ENCODE results near the gene PLA2G12A. TPM values are rescaled to one million over a fixed set of nuclear protein-coding genes. Genes with fewer than 3 reads are reported as not detected.

The PLA2G12A gene
- total and polyA plus RNA-seq, 10 of the 15 experiments (the other 5 are each of a cell fraction or from before 2014, with no cell fraction given): 3.7 to 36.8 (median 15.5) TPM

GRCh38 chr4:109662116-109662515 lies 67.8 kb downstream of the PLA2G12A start:
- no peaks in the 10 kb centered on the region for H3K9me3 ChIP-seq (replicated peaks; ENCODE audit: control insufficient read depth, insufficient read depth, low read length)
- no peaks in the 10 kb centered on the region for H3K27me3 ChIP-seq (replicated peaks in 1 of 2; ENCODE audit: control insufficient read depth in 2 of 2, insufficient read depth in 2 of 2, low read length in 1 of 2)
- SMC1A ChIA-PET (ENCODE audit: uncharacterized antibody, unreplicated experiment): interaction anchor here (1.2 kb wide), 1 partner anchor 23 kb away, joined by 3 read pairs; no protein-coding TSS in a partner anchor
- intact Hi-C loops (cut with micrococcal nuclease; ENCODE audit: unreplicated experiment) (no loop called here), in situ Hi-C loops (cut with MboI) (no loop called here)
- no peak overlapping the region for H2AFZ ChIP-seq (ENCODE audit: control insufficient read depth, low read depth, low read length)
- ATAC-seq (no peak), FAIRE-seq (no peak), DNase-seq (ENCODE audit: low read depth, low spot score) (no peak)
- RAD21 ChIA-PET (ENCODE audit: unreplicated experiment): no interaction called here
- H3K9ac ChIP-seq (ENCODE audit: control insufficient read depth, insufficient read depth, low read length): no peak overlapping the region
- no peak overlapping the region for H3K4me3 ChIP-seq
- no peaks in the 10 kb centered on the region for H3K79me2 ChIP-seq (ENCODE audit: control insufficient read depth, insufficient read depth, low read length)
- 90% methylated on average over 2 of the region's 2 CpGs for WGBS (ENCODE audit: insufficient coverage, insufficient replicate concordance, low lambda C conversion rate, missing lambda C conversion rate)
- H3K4me2 ChIP-seq (ENCODE audit: control insufficient read depth, insufficient read depth): no peak overlapping the region
- CTCF ChIA-PET: interaction anchor here (0.6 to 1.6 kb wide), 4 partner anchors 52 to 256 kb away, joined by 3 to 6 read pairs (median 4); partner anchors contain the start of gene SEC24B
- H3K4me1 ChIP-seq (ENCODE audit: control insufficient read depth, insufficient read depth, low read length): no peaks in the 10 kb centered on the region
- POLR2A ChIA-PET: interaction anchor here (0.6 kb wide), 1 partner anchor 67 kb away, joined by 3 read pairs; no protein-coding TSS in a partner anchor
- no TSS peak for BruUV-seq (replicated peaks)
- H4K20me1 ChIP-seq (ENCODE audit: control insufficient read depth, insufficient read depth): no peaks in the 10 kb centered on the region
- H3K27ac ChIP-seq (ENCODE audit: control insufficient read depth, insufficient read depth): no peak overlapping the region
- peaks cover 0 to 3% of the 10 kb centered on the region in 2 experiments; a peak in 2 of 4 replicates for H3K36me3 ChIP-seq (ENCODE audit: control insufficient read depth in 2 of 2, insufficient read depth in 2 of 2, low read length in 1 of 2)
- no peak for TF ChIP-seq SUZ12 (IDR thresholded peaks at IDR 0.05; ENCODE audit: unreplicated experiment)
- TF ChIP-seq STAT3 (IDR thresholded peaks at IDR 0.05; ENCODE audit: low read depth, low read length): no peak
- no peak for TF ChIP-seq TCF7 (IDR thresholded peaks at IDR 0.05; ENCODE audit: borderline replicate concordance)
- no peak for TF ChIP-seq RUNX3 (IDR thresholded peaks at IDR 0.05; ENCODE audit: low read length)
- TF ChIP-seq PAX8 (IDR thresholded peaks at IDR 0.05): no peak
- TF ChIP-seq EGR1 (IDR thresholded peaks at IDR 0.05; ENCODE audit: borderline replicate concordance in 1 of 2, low read depth in 2 of 2, low read length in 2 of 2): no peak
- no peak for TF ChIP-seq BRCA1 (IDR thresholded peaks at IDR 0.05; ENCODE audit: low read depth, low read length)
- TF ChIP-seq NFYB (IDR thresholded peaks at IDR 0.05; ENCODE audit: insufficient read depth, low read depth, low read length): no peak
- TF ChIP-seq ESRRA (IDR thresholded peaks at IDR 0.05; ENCODE audit: low read length): no peak
- TF ChIP-seq EP300 (IDR thresholded peaks at IDR 0.05; ENCODE audit: borderline replicate concordance in 1 of 2, control insufficient read depth in 1 of 2, low read depth in 2 of 2, low read length in 2 of 2): no peak
- no peak for TF ChIP-seq E2F4 (IDR thresholded peaks at IDR 0.05; ENCODE audit: low read depth, low read length)
- TF ChIP-seq SMC3 (IDR thresholded peaks at IDR 0.05; ENCODE audit: borderline replicate concordance, low read length): no peak
- no peak for TF ChIP-seq ZNF592 (IDR thresholded peaks at IDR 0.05)
- no peak for TF ChIP-seq ZNF207 (IDR thresholded peaks at IDR 0.05; ENCODE audit: borderline replicate concordance)
- TF ChIP-seq ELK1 (IDR thresholded peaks at IDR 0.05; ENCODE audit: low read depth, low read length): no peak
- no peak for TF ChIP-seq RFX5 (IDR thresholded peaks at IDR 0.05; ENCODE audit: low read depth, low read length)
- no peak for TF ChIP-seq BCL3 (IDR thresholded peaks at IDR 0.05; ENCODE audit: borderline replicate concordance, insufficient read depth, low read depth, low read length, poor library complexity, severe bottlenecking)
